ENCODE measurements around the gene SLC6A20.

DNA sequence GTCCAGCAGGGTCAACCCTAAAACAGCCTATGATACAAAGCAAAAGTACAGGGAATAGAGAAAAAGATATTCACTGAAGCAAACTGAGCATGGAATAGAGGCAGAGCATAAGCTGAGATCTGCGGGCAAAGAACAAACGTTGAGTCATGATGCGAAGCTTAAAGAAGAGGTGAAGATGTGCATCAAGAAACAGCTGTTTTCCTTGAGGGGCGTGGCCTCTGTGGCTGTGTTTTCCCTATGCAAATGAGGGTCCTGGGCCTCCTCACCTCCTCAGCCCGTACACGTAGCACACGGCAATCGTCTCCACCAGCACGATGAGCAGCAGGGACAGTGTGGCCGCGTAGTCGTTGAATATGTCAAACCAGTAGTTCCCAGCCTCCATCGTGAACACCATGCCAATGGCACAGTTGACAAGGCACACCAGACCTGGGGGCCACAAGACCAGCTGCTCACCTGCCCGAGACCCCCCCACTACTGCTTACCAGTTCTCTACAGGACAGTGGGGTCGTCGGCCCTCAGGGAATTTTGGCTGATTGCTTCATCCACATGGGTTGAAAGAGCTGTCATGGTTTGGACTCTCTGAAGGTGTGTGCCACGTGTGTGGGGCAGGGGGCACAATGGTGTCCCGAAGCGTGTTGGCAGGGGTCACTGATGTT is 33.6 kb downstream of the SLC6A20 start:
- TF ChIP-seq, protein P1, sequence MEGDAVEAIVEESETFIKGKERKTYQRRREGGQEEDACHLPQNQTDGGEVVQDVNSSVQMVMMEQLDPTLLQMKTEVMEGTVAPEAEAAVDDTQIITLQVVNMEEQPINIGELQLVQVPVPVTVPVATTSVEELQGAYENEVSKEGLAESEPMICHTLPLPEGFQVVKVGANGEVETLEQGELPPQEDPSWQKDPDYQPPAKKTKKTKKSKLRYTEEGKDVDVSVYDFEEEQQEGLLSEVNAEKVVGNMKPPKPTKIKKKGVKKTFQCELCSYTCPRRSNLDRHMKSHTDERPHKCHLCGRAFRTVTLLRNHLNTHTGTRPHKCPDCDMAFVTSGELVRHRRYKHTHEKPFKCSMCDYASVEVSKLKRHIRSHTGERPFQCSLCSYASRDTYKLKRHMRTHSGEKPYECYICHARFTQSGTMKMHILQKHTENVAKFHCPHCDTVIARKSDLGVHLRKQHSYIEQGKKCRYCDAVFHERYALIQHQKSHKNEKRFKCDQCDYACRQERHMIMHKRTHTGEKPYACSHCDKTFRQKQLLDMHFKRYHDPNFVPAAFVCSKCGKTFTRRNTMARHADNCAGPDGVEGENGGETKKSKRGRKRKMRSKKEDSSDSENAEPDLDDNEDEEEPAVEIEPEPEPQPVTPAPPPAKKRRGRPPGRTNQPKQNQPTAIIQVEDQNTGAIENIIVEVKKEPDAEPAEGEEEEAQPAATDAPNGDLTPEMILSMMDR (IDR thresholded peaks at IDR 0.05): no peak
- TF ChIP-seq POLR2A (IDR thresholded peaks at IDR 0.05): no peak
- TF ChIP-seq POLR2AphosphoS5 (IDR thresholded peaks at IDR 0.05; ENCODE audit: insufficient read depth in 1 of 2, low read depth in 1 of 2): no peak
